ENCODE results near the gene AK1. TPM values are rescaled to one million over a fixed set of nuclear protein-coding genes. Genes with fewer than 3 reads are reported as not detected.

The AK1 gene
- total RNA-seq, 1 experiment from 2014 or later, result 31.6 TPM

- Histone ChIP-seq H3K79me1 (ENCODE audit: insufficient read depth, low read depth, low read length, poor library complexity, severe bottlenecking) (no peaks in the 10 kb centered on the region), H2BK15ac (ENCODE audit: low read depth, low read length) (no peak overlapping the region), H2BK120ac (ENCODE audit: low read depth, low read length, poor library complexity, severe bottlenecking) (no peak overlapping the region), H2AK5ac (ENCODE audit: insufficient read length, low read length) (no peak overlapping the region), H2BK20ac (ENCODE audit: low read depth, low read length, poor library complexity, severe bottlenecking) (no peak overlapping the region), H2BK5ac (ENCODE audit: insufficient read length, low read length) (no peak overlapping the region), H4K91ac (ENCODE audit: insufficient read length, low read depth, low read length) (no peak overlapping the region), H3K4me1 (ENCODE audit: insufficient read depth, low read length) (no peaks in the 10 kb centered on the region), H3K9ac (ENCODE audit: extremely low read depth, insufficient read length, low read length) (no peak overlapping the region), H3K14ac (ENCODE audit: insufficient read depth, low read length) (no peak overlapping the region), H3K23me2 (ENCODE audit: insufficient read length, low read depth, low read length, poor library complexity, severe bottlenecking) (peaks cover 12% of the 10 kb centered on the region), H3T11ph (ENCODE audit: low read length) (no peak overlapping the region), H3K56ac (ENCODE audit: insufficient read length, low read depth, low read length) (no peak overlapping the region), H2AFZ (ENCODE audit: low read length) (no peak overlapping the region), H3K18ac (ENCODE audit: insufficient read length, low read depth, low read length) (no peak overlapping the region), H3K27me3 (ENCODE audit: insufficient read depth, low read length) (no peaks in the 10 kb centered on the region), H4K20me1 (ENCODE audit: control insufficient read depth, insufficient read depth, insufficient read length) (no peaks in the 10 kb centered on the region), H3K9me3 (ENCODE audit: control insufficient read depth, low read depth, low read length) (no peaks in the 10 kb centered on the region), H3K4me2 (ENCODE audit: insufficient read depth, insufficient read length, low read length) (no peak overlapping the region), H3K4ac (ENCODE audit: low read depth, low read length) (no peak overlapping the region), H3K23ac (ENCODE audit: insufficient read length, low read depth, low read length) (no peak overlapping the region), H4K5ac (ENCODE audit: insufficient read length, low read depth, low read length) (no peak overlapping the region), H4K8ac (replicated peaks; ENCODE audit: insufficient read length, low read depth, low read length) (no peak overlapping the region), H3K27ac (ENCODE audit: insufficient read length, low read depth, low read length) (no peak overlapping the region), H3K79me2 (ENCODE audit: insufficient read depth, low read length) (no peaks in the 10 kb centered on the region), H2BK12ac (ENCODE audit: insufficient read length, low read depth, low read length) (no peak overlapping the region)
- WGBS (ENCODE audit: extremely low coverage, insufficient read length, low lambda C conversion rate), result no CpG with 5 or more reads among the region's 19 CpGs
- no peak for TF ChIP-seq CTCF (conservative IDR thresholded peaks at IDR 0.05)
- H3K9me3 Mint-ChIP-seq, result no peaks in the 10 kb centered on the region
- no peak overlapping the region for H3K4me3 Mint-ChIP-seq
- H3K27ac Mint-ChIP-seq, result no peak overlapping the region
- peaks cover 0 to 8% (median 0%) of the 10 kb centered on the region in 3 experiments; a peak in 4 of 7 replicates for H3K36me3 Mint-ChIP-seq (ENCODE audit: insufficient read depth in 1 of 3, low read depth in 3 of 3)
- no peak for DNase-seq
- H3K27me3 Mint-ChIP-seq (ENCODE audit: low read depth), result no peaks in the 10 kb centered on the region
- peaks cover 6 to 17% of the 10 kb centered on the region in 2 experiments; a peak in 3 of 4 replicates for H3K4me1 Mint-ChIP-seq
These were observed 4.2 kb downstream of the AK1 start for GRCh38 chr9:127873223-127873691.

Measured in H9 (cell line).